ENCODE results near the gene HIVEP3. TPM values are rescaled to one million over a fixed set of nuclear protein-coding genes. Genes with fewer than 3 reads are reported as not detected.

HIVEP3 gene
- total RNA-seq, 1 donor from 2014 or later = 0.37 TPM

DNA sequence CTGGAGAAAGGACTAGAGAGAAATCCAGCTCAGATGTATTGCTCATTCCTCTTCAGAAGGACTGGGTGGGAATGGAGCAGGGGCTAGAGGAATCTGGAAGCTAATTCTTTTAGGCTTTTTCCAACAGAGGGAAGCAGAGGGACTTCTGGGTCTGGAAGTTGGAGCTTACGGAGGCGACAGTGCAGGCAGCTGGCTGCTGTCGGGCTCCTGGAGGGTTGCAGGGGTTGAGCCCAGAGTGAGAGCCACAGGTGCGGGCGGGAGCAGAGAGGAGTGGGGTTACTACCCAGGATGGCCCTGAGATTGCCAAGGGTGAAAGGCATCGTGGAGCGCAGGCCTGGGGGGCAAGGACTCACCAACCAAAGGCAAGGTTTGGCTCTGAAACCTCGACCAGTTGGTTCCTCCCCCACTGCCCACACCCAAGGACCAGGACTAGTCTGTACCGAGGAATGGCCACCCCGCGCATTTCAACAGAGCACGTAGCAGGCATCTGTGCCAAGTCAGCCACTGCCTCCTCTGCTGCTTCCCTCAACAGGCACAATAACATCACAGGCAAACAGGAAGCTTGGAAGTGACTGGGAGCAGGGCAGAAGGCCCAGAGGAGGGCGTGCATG, 411.5 kb downstream of the HIVEP3 start:
- peak overlapping the region; percentile 42 for H3K4me3 Mint-ChIP-seq
- peak; percentile 49 for DNase-seq (ENCODE audit: low spot score)
- Histone ChIP-seq H3K27me3 (no peaks in the 10 kb centered on the region), H3F3A (ENCODE audit: low read depth) (peaks cover 3% of the 10 kb centered on the region), H3K9me3 (ENCODE audit: low read depth) (no peaks in the 10 kb centered on the region), H3K36me3 (no peaks in the 10 kb centered on the region), H2AFZ (replicated peaks) (peak overlapping the region; percentile 82), H3K4me3 (no peak overlapping the region), H3K4me2 (no peak overlapping the region), H4K20me1 (ENCODE audit: low read depth) (no peaks in the 10 kb centered on the region), H3K27ac (no peak overlapping the region), H3K79me2 (ENCODE audit: low read depth) (no peaks in the 10 kb centered on the region), H3K4me1 (peaks cover 6% of the 10 kb centered on the region), H3K9ac (no peak overlapping the region)
- peaks cover 3% of the 10 kb centered on the region for H3K36me3 Mint-ChIP-seq
- peak overlapping the region; percentile 96 for H3K27ac Mint-ChIP-seq
- TF ChIP-seq EZH2phosphoT487 (IDR thresholded peaks at IDR 0.05) = no peak
- no peaks in the 10 kb centered on the region for H3K9me3 Mint-ChIP-seq
- H3K27me3 Mint-ChIP-seq (ENCODE audit: insufficient read depth, low read depth) = peaks cover 4% of the 10 kb centered on the region
- H3K4me1 Mint-ChIP-seq = peaks cover 32% of the 10 kb centered on the region

GRCh38 chr1:41504114-41505035, 414.3 kb downstream of the HIVEP3 start:
- H3K4me3 Mint-ChIP-seq = no peak overlapping the region
- H3K9me3 ChIP-seq (ENCODE audit: low read depth) = no peaks in the 10 kb centered on the region
- H4K20me1 ChIP-seq (ENCODE audit: low read depth) = no peaks in the 10 kb centered on the region
- no peaks in the 10 kb centered on the region for H3K36me3 ChIP-seq
- H3K27me3 Mint-ChIP-seq (ENCODE audit: insufficient read depth, low read depth) = no peaks in the 10 kb centered on the region
- H3K4me2 ChIP-seq = no peak overlapping the region
- DNase-seq (ENCODE audit: low spot score) = no peak
- H2AFZ ChIP-seq (replicated peaks) = no peak overlapping the region
- H3F3A ChIP-seq (ENCODE audit: low read depth) = peaks cover 3% of the 10 kb centered on the region
- H3K4me1 Mint-ChIP-seq = peaks cover 33% of the 10 kb centered on the region
- no peak overlapping the region for H3K4me3 ChIP-seq
- no peak overlapping the region for H3K9ac ChIP-seq
- no peaks in the 10 kb centered on the region for H3K36me3 Mint-ChIP-seq
- TF ChIP-seq CTCF (IDR thresholded peaks at IDR 0.05) (no peak), EZH2 (IDR thresholded peaks at IDR 0.05) (no peak), EZH2phosphoT487 (IDR thresholded peaks at IDR 0.05) (no peak)
- no peaks in the 10 kb centered on the region for H3K79me2 ChIP-seq (ENCODE audit: low read depth)
- H3K27me3 ChIP-seq = no peaks in the 10 kb centered on the region
- peaks cover 6% of the 10 kb centered on the region for H3K4me1 ChIP-seq
- H3K27ac Mint-ChIP-seq = peak overlapping the region; percentile 32
- H3K9me3 Mint-ChIP-seq = no peaks in the 10 kb centered on the region
- no peak overlapping the region for H3K27ac ChIP-seq

DNA sequence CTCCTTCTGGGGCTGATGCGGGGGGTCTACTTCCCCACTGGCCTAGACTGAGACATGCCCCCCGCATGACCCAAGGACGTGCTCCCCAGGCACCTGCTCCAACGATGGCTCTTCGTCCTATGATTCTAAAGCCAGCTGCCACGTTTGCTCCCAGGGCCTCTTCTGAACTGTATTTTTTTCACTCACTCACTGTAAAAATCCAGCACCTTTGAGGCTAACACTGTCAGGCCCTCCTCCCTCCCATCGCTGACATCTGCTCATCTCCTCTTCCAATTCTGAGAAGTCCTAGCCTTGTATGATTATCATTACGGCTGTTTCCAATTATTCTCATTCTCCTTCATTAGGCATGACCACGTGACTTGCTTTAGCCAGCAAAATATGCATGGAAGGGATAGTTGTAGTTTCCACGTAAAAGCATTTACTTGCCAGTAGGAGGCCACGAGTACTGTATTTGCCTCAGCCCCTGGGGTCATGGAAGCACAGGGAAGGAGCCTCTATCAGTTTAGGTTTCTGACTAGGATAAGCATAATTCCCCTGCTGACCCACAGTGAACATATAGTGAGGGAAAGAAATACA, 415.1 kb downstream of the HIVEP3 start:
- Mint-ChIP-seq H3K27me3 (ENCODE audit: insufficient read depth, low read depth) (no peaks in the 10 kb centered on the region), H3K4me3 (no peak overlapping the region), H3K4me1 (peaks cover 30% of the 10 kb centered on the region), H3K9me3 (no peaks in the 10 kb centered on the region), H3K27ac (no peak overlapping the region), H3K36me3 (no peaks in the 10 kb centered on the region)
- no peak overlapping the region for H2AFZ ChIP-seq (replicated peaks)
- H3K9me3 ChIP-seq (ENCODE audit: low read depth) = no peaks in the 10 kb centered on the region
- H3K9ac ChIP-seq = no peak overlapping the region
- no peak overlapping the region for H3K4me2 ChIP-seq
- peak; percentile 18 for TF ChIP-seq CTCF (IDR thresholded peaks at IDR 0.05)
- no peak for TF ChIP-seq EZH2 (IDR thresholded peaks at IDR 0.05)
- H3K4me3 ChIP-seq = no peak overlapping the region
- no peak overlapping the region for H3K27ac ChIP-seq
- H3K79me2 ChIP-seq (ENCODE audit: low read depth) = no peaks in the 10 kb centered on the region
- no peaks in the 10 kb centered on the region for H3K27me3 ChIP-seq
- peaks cover 3% of the 10 kb centered on the region for H3F3A ChIP-seq (ENCODE audit: low read depth)
- no peak for DNase-seq (ENCODE audit: low spot score)
- H4K20me1 ChIP-seq (ENCODE audit: low read depth) = no peaks in the 10 kb centered on the region
- no peaks in the 10 kb centered on the region for H3K36me3 ChIP-seq
- peaks cover 6% of the 10 kb centered on the region for H3K4me1 ChIP-seq
